IMR-90 (cell line): ENCODE results near the gene ARHGEF7. TPM values are rescaled to one million over a fixed set of nuclear protein-coding genes. Genes with fewer than 3 reads are reported as not detected.
"Not testable (repeated sequence)": the region's sequence is repeated elsewhere in the genome, so short reads cannot be mapped to it uniquely, and the experiment has no call there.

Experiments used
- ATAC-seq: fragments of 200-7000 bp; cut with Tn5 transposase; 2 replicates; pipeline ENCODE4 v1.9.1; 2020; ENCODE audit warnings: low read depth, mild to moderate bottlenecking, moderate library complexity
- BruUV-seq: library from RNA; stranded (reverse); fragments of 400-500 nt; replicated peaks from 2 replicates; lab custom pipeline; 2021; lab: Mats Ljungman, UMichigan
- CTCF ChIA-PET: fragments of 300-600 bp; formaldehyde crosslinking; extraction: SDS; loops from one replicate; lab custom pipeline; 2021; ENCODE audit warnings: antibody characterized with exemption; lab: Yijun Ruan, JAX
- POLR2A ChIA-PET: fragments of 300-600 bp; sonication (Branson Sonifier 250); formaldehyde crosslinking; loops from one replicate; lab custom pipeline; 2022; ENCODE audit warnings: antibody characterized with exemption; ENCODE audit not compliant: unreplicated experiment; lab: Charles Lee
- DNase-seq: peaks from one replicate; pipeline ENCODE4 v3.0.0; 2013
- H2AFZ ChIP-seq: replicated peaks from 2 replicates; pipeline ENCODE3; 2013; ENCODE audit warnings: low read length, mild to moderate bottlenecking; ENCODE audit not compliant: poor library complexity
- H2AK5ac ChIP-seq: 2 replicates; pipeline ENCODE4 v1.6.1; 2013; ENCODE audit warnings: low read depth, low read length, inconsistent platforms
- H2AK9ac ChIP-seq: replicated peaks from 2 replicates; pipeline ENCODE3; 2013; ENCODE audit warnings: mild to moderate bottlenecking, low read depth, low read length, moderate library complexity; ENCODE audit not compliant: poor library complexity
- H2BK120ac ChIP-seq: 2 replicates; pipeline ENCODE4 v1.6.1; 2013; ENCODE audit warnings: low read depth, low read length, inconsistent platforms
- H2BK15ac ChIP-seq: 3 replicates; pipeline ENCODE4 v1.6.1; 2013; ENCODE audit warnings: low read depth, low read length, inconsistent platforms
- H2BK20ac ChIP-seq: 2 replicates; pipeline ENCODE4 v1.6.1; 2013; ENCODE audit warnings: low read depth, mild to moderate bottlenecking, inconsistent platforms, low read length, moderate library complexity
- H2BK5ac ChIP-seq: 2 replicates; pipeline ENCODE4 v1.6.1; 2013; ENCODE audit warnings: mild to moderate bottlenecking, low read depth, low read length, inconsistent platforms; ENCODE audit not compliant: poor library complexity, severe bottlenecking
- H3K14ac ChIP-seq: replicated peaks from 2 replicates; pipeline ENCODE4 v1.6.1; 2013; ENCODE audit warnings: low read depth, low read length, inconsistent platforms
- H3K18ac ChIP-seq: 2 replicates; pipeline ENCODE4 v1.6.1; 2013; ENCODE audit warnings: low read depth, low read length, control low read depth
- H3K23ac ChIP-seq: 2 replicates; pipeline ENCODE4 v1.6.1; 2013; ENCODE audit warnings: low read depth, low read length, inconsistent platforms
- H3K27ac ChIP-seq: 2 replicates; pipeline ENCODE4 v1.5.1; 2013; ENCODE audit warnings: mild to moderate bottlenecking, control low read depth, low read length; ENCODE audit not compliant: insufficient read depth
- H3K27me3 ChIP-seq: 2 replicates; pipeline ENCODE4 v1.6.1; 2013; ENCODE audit warnings: low read length; ENCODE audit not compliant: control insufficient read depth, insufficient read depth
- H3K36me3 ChIP-seq: 2 replicates; pipeline ENCODE4 v1.6.1; 2013; ENCODE audit warnings: low read length, mixed read lengths; ENCODE audit not compliant: control insufficient read depth, insufficient read depth
- H3K4ac ChIP-seq: 2 replicates; pipeline ENCODE4 v1.6.1; 2013; ENCODE audit warnings: low read depth, low read length, inconsistent platforms
- H3K4me1 ChIP-seq: 2 replicates; pipeline ENCODE4 v1.6.1; 2013; ENCODE audit warnings: low read length, mixed read lengths; ENCODE audit not compliant: control insufficient read depth, insufficient read depth
- H3K4me2 ChIP-seq: 2 replicates; pipeline ENCODE4 v1.6.1; 2013; ENCODE audit warnings: low read depth, mild to moderate bottlenecking, control low read depth, low read length, moderate library complexity
- H3K4me3 ChIP-seq: 2 replicates; pipeline ENCODE4 v1.5.1; 2013; ENCODE audit warnings: low read depth, mild to moderate bottlenecking, control low read depth, low read length, moderate library complexity; ENCODE audit not compliant: insufficient read depth
- H3K56ac ChIP-seq: 2 replicates; pipeline ENCODE4 v1.6.1; 2013; ENCODE audit warnings: low read length, inconsistent platforms; ENCODE audit not compliant: insufficient read depth; ENCODE audit errors: extremely low read depth
- H3K79me1 ChIP-seq, 2 experiments: 2 replicates each; pipeline ENCODE4 v1.6.1; 2013; ENCODE audit warnings: low read length in 2 of 2, inconsistent platforms in 1 of 2, low read depth in 1 of 2
- H3K9ac ChIP-seq: 2 replicates; pipeline ENCODE4 v1.6.1; 2013; ENCODE audit warnings: low read depth, low read length, control low read depth
- H3K9me1 ChIP-seq: 2 replicates; pipeline ENCODE4 v1.6.1; 2013; ENCODE audit warnings: low read length, inconsistent platforms; ENCODE audit not compliant: insufficient read depth
- H3K9me3 ChIP-seq: 2 replicates; pipeline ENCODE4 v1.6.1; 2013; ENCODE audit warnings: low read length; ENCODE audit not compliant: control insufficient read depth, insufficient read depth
- H4K20me1 ChIP-seq: 2 replicates; pipeline ENCODE4 v1.6.1; 2013; ENCODE audit warnings: low read length, inconsistent platforms; ENCODE audit not compliant: insufficient read depth
- H4K5ac ChIP-seq: 2 replicates; pipeline ENCODE4 v1.6.1; 2013; ENCODE audit warnings: mild to moderate bottlenecking, low read depth, low read length, control low read depth
- H4K8ac ChIP-seq, 2 experiments: 2 replicates each; pipeline ENCODE4 v1.6.1; 2013; ENCODE audit warnings: low read depth in 2 of 2, low read length in 2 of 2, control low read depth in 1 of 2, inconsistent platforms in 1 of 2
- H4K91ac ChIP-seq: 2 replicates; pipeline ENCODE4 v1.6.1; 2013; ENCODE audit warnings: low read depth, low read length, inconsistent platforms; ENCODE audit not compliant: insufficient read depth
- WGBS, 2 experiments: methylation state at CpG; one replicate each; pipeline versions ENCODE4 v1.1.5 to v1.1.7; 2013; ENCODE audit warnings: missing lambda C conversion rate in 2 of 2; ENCODE audit not compliant: insufficient read length in 1 of 2; ENCODE audit errors: extremely low coverage in 2 of 2; 5-methylcytosine and 5-hydroxymethylcytosine counted together
- dilution Hi-C: fragments of 300-500 bp; cut with HindIII; formaldehyde crosslinking; loops from one replicate; pipeline ENCODE4 v1.14.3; 2018; ENCODE audit warnings: low sequenced_read_pairs; ENCODE audit not compliant: unreplicated experiment
- in situ Hi-C: fragments of 300-500 bp; cut with MboI; formaldehyde crosslinking; loops from 3 replicates; pipeline ENCODE4 v1.14.3; 2019; ENCODE audit warnings: low sequenced_read_pairs, inconsistent platforms, mixed read lengths
- intact Hi-C: fragments of 100-400 bp; cut with micrococcal nuclease; formaldehyde crosslinking; loops from 2 replicates; pipeline ENCODE4 v1.10.0; 2022
- polyA plus RNA-seq, 3 experiments: library from polyadenylated mRNA; depleted of rRNA; stranded (reverse); fragments of >200 nt; gene quantifications; 2 replicates each; pipeline ENCODE4 v1.2.3, GENCODE V29; 2012; ENCODE audit warnings: low replicate concordance in 1 of 3
- total RNA-seq: library from RNA; depleted of rRNA; stranded (reverse); fragments of >200 nt; gene quantifications from 2 replicates; pipeline ENCODE4 v1.2.3, GENCODE V29; 2012

Gene ARHGEF7
- total and polyA plus RNA-seq, 2 of the 4 experiments (the other 2 are of a cell fraction): 32.9 to 59.0 TPM

DNA sequence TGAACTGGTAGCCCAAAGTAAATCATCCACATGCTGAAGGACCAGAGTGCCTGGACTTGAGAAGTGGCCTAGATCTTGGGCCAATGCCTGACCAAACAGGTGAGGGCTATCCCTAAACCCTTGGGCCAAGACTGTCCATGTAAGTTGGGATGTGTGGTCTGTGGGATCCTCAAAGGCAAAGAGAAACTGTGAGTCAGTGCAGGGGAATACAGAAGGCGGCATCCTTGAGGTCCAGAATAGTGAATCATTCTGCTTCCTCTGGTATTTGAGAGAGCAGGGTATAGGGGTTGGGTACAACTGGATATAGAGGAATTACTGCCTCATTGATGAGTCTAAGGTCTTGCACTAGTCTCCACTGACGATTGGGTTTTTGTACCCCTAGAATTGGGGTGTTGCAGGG lies 79.5 kb downstream of the ARHGEF7 start:
- Histone ChIP-seq H2BK15ac (peak overlapping the region; percentile 25; the same call in 1 of the 3 replicates), H4K8ac (peak overlapping the region in 1 of 2 experiments; percentile 44; a peak in 1 of 4 replicates), H4K5ac (peak overlapping the region; percentile 6; the same call in 1 of the 2 replicates), H3K79me1 (peaks cover 17 to 76% of the 10 kb centered on the region in 2 experiments), H3K4ac (peak overlapping the region; percentile 51), H4K20me1 (peaks cover 11% of the 10 kb centered on the region), H3K18ac (peak overlapping the region; percentile 16; the same call in 1 of the 2 replicates), H3K23ac (peak overlapping the region; percentile 16; the same call in 1 of the 2 replicates), H3K27ac (peak overlapping the region; percentile 50; the same call in 1 of the 2 replicates), H2BK120ac (peak overlapping the region; percentile 60; the same call in 1 of the 2 replicates), H2AK5ac (peak overlapping the region; percentile 57), H3K14ac (0 out of 2 replicates have a peak overlapping the region, but pooled peaks have one; percentile 1), H2BK5ac (peak overlapping the region; percentile 17)
- intact Hi-C loops, H2AFZ ChIP-seq, H3K4me2 ChIP-seq, H3K9ac ChIP-seq, H2BK20ac ChIP-seq, H3K36me3 ChIP-seq, H3K4me1 ChIP-seq, H2AK9ac ChIP-seq, BruUV-seq, dilution Hi-C loops, H3K27me3 ChIP-seq, H3K4me3 ChIP-seq, POLR2A ChIA-PET, CTCF ChIA-PET, H3K9me3 ChIP-seq, H4K91ac ChIP-seq, H3K9me1 ChIP-seq, H3K56ac ChIP-seq, in situ Hi-C loops: not testable (repeated sequence)
- no CpG with 5 or more reads among the region's 2 CpGs for WGBS, 2 experiments
- ATAC-seq (0 out of 2 replicates have a peak, but pooled peaks have one; percentile 53), DNase-seq (peak; percentile 84)

DNA sequence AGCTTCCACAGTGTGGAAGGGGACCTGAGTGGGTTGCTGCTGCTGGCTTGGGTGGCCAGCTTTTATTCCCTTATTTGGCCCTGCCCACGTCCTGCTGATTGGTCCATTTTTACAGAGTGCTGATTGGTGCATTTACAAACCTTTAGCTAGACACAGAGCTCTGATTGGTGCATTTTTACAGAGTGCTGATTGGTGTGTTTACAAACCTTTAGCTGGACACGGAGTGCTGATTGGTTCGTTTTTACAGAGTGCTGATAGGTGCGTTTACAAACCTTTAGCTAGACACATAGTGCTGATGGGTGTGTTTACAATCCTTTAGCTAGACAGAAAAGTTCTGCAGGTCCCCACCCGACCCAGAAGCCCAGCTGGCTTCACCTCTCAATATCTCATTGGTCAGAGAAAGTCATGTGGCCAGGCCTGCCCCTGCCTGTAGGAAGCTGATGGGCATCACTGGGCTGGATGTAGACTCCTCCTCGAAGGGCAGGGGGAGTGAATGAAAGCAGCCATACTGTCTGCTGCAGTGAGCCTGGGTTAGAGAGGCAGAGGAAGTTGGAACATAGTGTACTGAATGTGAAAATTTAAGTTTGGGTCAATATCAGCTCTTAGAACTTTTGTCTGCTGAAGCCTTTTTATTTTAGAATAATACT lies 83.7 kb downstream of the ARHGEF7 start:
- H3K4ac ChIP-seq, DNase-seq, H2BK5ac ChIP-seq, H2BK120ac ChIP-seq, H2BK20ac ChIP-seq, BruUV-seq, H3K4me2 ChIP-seq, H3K9me3 ChIP-seq, H3K9ac ChIP-seq, CTCF ChIA-PET, H3K4me3 ChIP-seq, H3K56ac ChIP-seq, H3K23ac ChIP-seq, in situ Hi-C loops, H3K27ac ChIP-seq, H2BK15ac ChIP-seq, H3K18ac ChIP-seq, H2AK5ac ChIP-seq, H3K36me3 ChIP-seq, H3K14ac ChIP-seq, POLR2A ChIA-PET, H2AK9ac ChIP-seq, H2AFZ ChIP-seq, ATAC-seq, H4K8ac ChIP-seq, H4K91ac ChIP-seq, H4K5ac ChIP-seq, H3K27me3 ChIP-seq, dilution Hi-C loops, intact Hi-C loops: not testable (repeated sequence)
- Histone ChIP-seq H4K20me1 (peaks cover 30% of the 10 kb centered on the region), H3K9me1 (peaks cover 28% of the 10 kb centered on the region), H3K79me1 (peaks cover 26 to 87% of the 10 kb centered on the region in 2 experiments), H3K4me1 (peaks cover 15% of the 10 kb centered on the region)
- 83% methylated on average over 1 of the region's 6 CpGs; no CpG with 5 or more reads in 1 of the 2 experiments for WGBS, 2 experiments
